ENCODE results near the gene RNF224.

GRCh38 chr9:137264067-137264466, 36.8 kb downstream of the RNF224 start:
- TF ChIP-seq YY1 (IDR thresholded peaks at IDR 0.05; ENCODE audit: insufficient read depth, insufficient read length), result no peak
- no peak for TF ChIP-seq ZNF274 (IDR thresholded peaks at IDR 0.05; ENCODE audit: low read depth, low read length)
- TF ChIP-seq SUZ12 (IDR thresholded peaks at IDR 0.05; ENCODE audit: extremely low read depth, insufficient read depth, insufficient read length), result no peak

All from NT2/D1 (cell line).